AG09319 (cell line): ENCODE data around the gene LBX2.

Source experiments
- DNase-seq: peaks from one replicate; pipeline ENCODE4 v3.0.0-alpha.2; 2010; ENCODE audit warnings: low read depth; ENCODE audit errors: extremely low read depth
- CTCF ChIP-seq: IDR thresholded peaks from 2 replicates; pipeline ENCODE4 v1.5.1; 2011; ENCODE audit warnings: low read depth, mild to moderate bottlenecking, inconsistent platforms, low read length, moderate library complexity

The LBX2 gene

GRCh38 chr2:74537140-74537539 lies 37.7 kb upstream of the LBX2 start:
- no peak for DNase-seq
- TF ChIP-seq CTCF = no peak

GRCh38 chr2:74536166-74536950 lies 37.0 kb upstream of the LBX2 start:
- no peak for TF ChIP-seq CTCF
- no peak for DNase-seq

- no peak for TF ChIP-seq CTCF
- no peak for DNase-seq
Measured at GRCh38 chr2:74535440-74535965, 36.1 kb upstream of the LBX2 start.

- no peak for TF ChIP-seq CTCF
- no peak for DNase-seq
Measured at GRCh38 chr2:74534411-74534810, 35.0 kb upstream of the LBX2 start.

- TF ChIP-seq CTCF = no peak
- no peak for DNase-seq
Measured at GRCh38 chr2:74533464-74533863, 34.1 kb upstream of the LBX2 start.

GRCh38 chr2:74532222-74532621 lies 32.8 kb upstream of the LBX2 start:
- no peak for DNase-seq
- TF ChIP-seq CTCF = peak; percentile 29

GRCh38 chr2:74531666-74532065 lies 32.3 kb upstream of the LBX2 start:
- DNase-seq = no peak
- no peak for TF ChIP-seq CTCF
